ENCODE results near the gene STN1. TPM values are rescaled to one million over a fixed set of nuclear protein-coding genes. Genes with fewer than 3 reads are reported as not detected.

Gene STN1, protein sequence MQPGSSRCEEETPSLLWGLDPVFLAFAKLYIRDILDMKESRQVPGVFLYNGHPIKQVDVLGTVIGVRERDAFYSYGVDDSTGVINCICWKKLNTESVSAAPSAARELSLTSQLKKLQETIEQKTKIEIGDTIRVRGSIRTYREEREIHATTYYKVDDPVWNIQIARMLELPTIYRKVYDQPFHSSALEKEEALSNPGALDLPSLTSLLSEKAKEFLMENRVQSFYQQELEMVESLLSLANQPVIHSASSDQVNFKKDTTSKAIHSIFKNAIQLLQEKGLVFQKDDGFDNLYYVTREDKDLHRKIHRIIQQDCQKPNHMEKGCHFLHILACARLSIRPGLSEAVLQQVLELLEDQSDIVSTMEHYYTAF
- total RNA-seq, result 41.2 and 44.6 TPM in 2 replicates

DNA sequence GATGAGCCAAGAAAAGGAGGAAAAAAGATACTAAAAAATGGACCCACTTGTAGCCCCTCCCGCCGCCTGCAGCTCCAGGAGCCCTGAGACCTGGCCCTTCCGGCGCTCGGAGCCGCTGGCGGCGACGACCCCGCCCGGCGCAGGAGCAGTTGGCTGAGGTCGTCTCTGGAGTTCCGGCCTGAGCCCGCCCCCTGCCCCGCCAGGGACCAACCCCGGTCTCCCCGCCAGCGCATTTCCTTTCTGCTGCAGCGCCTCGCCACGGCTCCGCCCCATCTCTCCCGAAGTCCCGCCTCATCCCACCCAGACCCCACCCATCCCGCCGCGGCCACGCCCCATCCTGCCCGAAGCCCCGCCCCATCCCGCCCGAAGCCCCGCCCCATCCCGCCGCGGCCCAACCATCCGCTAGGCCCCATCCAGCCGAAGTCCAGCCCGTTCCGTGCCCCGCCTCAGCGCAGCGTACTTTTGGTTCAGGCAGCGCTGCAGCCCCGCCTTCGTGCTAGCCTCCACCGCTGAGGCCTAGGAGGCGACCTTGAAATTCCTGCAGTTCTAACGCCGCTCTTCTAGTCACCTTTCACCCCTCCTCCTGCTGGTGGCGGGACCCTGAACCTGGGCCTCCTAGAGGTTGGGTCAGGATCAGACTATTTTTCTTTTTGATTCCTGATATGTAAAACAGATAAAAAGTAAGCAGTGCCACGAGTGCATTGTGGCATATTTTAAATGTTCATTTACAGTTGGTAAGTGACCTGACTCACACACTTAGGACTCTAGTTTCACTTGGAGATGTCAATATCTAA is at the start of gene STN1:
Gene STN1 (minus strand): TSS at position 132 of the 794 bp plus-strand sequence. CDS start 590 bp downstream, outside the sequence.

DNA sequence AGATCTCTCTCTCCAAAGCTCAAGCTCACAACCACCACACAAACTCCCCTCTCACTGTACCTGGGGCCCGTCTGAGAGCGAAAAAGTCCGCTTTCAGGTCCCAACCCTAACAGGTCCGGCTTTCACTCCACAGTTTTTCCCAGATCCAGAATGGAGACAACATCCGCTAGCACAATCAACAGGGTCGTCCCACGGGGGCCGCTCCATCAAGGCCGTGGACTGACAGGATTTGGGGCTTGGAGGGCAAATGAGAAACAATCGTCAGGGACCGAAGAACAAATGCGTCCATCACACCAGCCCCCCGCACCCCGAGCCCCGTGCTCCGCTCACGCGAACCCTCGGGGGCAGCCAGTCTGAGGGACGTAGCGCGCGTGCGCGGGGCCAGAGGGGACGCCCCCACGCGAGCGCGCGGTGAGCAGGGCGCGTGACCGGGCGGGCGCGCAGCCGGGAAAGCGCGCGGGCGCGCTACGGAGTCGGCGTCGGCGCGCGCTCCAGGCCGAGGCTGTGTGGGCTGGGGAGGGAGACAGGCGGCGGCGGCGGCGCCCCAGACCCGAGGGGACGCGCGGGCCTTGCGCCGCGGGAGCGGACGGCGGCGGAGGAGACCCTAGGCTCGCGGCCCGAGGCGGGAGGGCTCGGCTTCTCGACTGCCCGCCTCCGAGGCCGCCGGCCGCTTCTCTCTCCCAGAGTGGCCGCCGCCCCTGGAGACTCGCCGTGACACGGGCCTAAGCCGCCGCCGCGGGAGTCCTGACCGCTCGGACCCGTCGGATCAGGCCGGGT is 48.9 kb upstream of the STN1 start, which contains the start of gene SLK:
Gene SLK (plus strand): TSS at position 470 of the 777 bp plus-strand sequence. CDS start 606 bp downstream, outside the sequence.

DNA sequence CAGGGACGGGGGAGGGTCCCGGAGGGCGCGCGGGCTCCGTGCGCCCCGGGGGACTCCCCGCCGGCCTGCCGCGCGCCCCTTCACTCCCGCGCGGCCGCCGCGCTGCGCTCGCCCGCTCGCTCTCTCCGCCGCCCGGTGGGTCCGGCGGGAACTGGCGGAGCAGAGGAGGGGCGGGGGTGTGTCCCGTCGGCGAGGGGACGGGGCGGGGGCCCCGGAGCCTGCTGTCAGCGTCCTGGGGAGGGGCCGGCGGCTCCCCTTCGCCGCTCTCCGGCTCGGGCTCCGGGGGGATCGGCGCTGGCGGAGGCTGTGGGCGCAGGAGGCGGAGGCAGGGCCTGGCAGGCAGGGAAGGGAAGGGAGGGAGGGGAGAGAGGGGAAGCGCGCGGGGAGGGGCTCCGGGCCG is 62.6 kb downstream of the STN1 start, which contains the start of gene SH3PXD2A:
Gene SH3PXD2A (minus strand): TSS at position 153 of the 400 bp plus-strand sequence. CDS start 310 bp downstream, outside the sequence.

Other genes starting within 250 kb of the STN1 start
- 17.2 and 26.1 TPM in 2 replicates for gene SH3PXD2A, start 62.6 kb downstream of the STN1 start, total RNA-seq
- gene SLK, start 49.0 kb upstream of the STN1 start, total RNA-seq, result 51.1 and 56.5 TPM in 2 replicates
- 507 and 607 TPM in 2 replicates for gene COL17A1, start 167.7 kb upstream of the STN1 start, total RNA-seq
- 9.1 and 9.4 TPM in 2 replicates for gene SFR1, start 204.0 kb upstream of the STN1 start, total RNA-seq